A549 treated with DMSO at 1 μM for 4 hours (cell line): ENCODE measurements around the gene ZSCAN5A. TPM values are rescaled to one million over a fixed set of nuclear protein-coding genes. Genes with fewer than 3 reads are reported as not detected.

Experiments used
- total RNA-seq: library from RNA; stranded (reverse); fragments of 200-300 nt; extraction: Qiagen RNA extraction; gene quantifications from 5 replicates; pipeline ENCODE4 v1.2.3, GENCODE V29; 2022; ENCODE audit warnings: low read depth

ZSCAN5A gene, protein sequence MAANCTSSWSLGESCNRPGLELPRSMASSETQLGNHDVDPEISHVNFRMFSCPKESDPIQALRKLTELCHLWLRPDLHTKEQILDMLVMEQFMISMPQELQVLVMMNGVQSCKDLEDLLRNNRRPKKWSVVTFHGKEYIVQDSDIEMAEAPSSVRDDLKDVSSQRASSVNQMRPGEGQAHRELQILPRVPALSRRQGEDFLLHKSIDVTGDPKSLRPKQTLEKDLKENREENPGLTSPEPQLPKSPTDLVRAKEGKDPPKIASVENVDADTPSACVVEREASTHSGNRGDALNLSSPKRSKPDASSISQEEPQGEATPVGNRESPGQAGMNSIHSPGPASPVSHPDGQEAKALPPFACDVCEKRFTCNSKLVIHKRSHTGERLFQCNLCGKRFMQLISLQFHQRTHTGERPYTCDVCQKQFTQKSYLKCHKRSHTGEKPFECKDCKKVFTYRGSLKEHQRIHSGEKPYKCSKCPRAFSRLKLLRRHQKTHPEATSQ
- 7.0 to 12.2 TPM (median 8.2 TPM) in 5 replicates for total RNA-seq

DNA sequence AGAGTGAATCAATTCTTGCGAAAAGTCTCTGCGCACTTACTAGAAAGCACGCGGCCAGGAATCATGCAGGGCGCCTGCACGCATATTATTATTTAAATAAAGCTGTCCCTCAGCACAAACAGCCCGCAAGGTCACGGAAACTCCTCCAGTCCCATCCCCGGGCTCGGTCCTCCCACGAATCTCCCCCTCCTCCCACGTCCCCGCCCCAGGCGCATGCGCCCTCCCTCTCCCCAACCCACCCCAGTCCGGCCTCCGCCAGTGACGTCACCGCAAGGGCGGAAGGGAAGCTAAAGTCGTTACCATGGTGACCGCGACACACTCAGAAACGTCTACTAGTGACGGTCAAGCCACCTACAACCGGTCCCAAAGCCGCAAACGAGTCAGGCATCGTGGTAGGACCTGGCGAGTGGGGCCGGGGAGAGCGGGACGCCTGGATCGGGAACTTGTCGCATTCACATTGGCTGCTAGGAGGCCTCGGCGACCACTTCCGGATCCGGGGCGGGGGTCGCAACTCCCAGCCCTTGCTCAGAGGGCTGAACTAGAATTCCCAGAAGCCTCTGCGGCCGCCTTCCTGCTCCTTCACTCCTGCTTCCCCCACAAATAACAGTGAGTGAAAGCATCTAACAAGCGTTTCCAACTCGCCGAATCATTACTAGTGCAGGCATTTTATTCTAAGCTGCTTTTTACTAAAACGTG is at the start of gene ZSCAN5A:
Gene ZSCAN5A, minus strand, starts transcription at position 459 of the 696 bp plus-strand sequence. CDS start 89,793 bp downstream, outside the sequence.

DNA sequence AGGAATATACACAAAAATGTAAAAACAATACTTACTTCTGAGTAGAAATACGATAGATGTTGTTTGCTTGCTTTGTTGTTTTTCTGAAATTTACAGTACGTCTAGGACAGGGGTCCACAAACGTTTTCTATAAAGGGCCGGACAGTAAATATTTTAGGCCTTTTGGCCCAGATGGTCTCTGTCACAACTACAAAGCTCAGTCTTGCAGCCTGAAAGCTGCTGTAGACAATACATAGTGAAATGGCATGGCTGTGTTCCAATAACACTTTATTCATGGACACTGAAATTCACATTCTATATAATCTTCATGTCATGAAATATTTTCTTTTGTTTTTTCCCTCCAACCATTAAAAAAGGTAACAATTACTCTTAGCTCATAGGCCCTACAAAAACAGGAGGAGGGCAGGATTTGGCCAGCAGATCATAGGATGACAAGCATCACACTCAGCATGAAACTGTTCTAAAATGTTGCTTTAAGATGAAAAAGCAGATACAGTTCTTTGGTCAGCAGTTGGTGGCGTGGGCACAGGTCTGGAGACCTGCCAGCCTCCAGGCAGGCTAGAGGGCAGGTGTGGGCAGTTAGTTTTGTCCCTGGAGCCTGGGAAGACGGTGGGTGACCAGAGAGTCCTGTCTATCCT is 42.4 kb downstream of the ZSCAN5A start, which contains the start of gene EDDM13:
Gene EDDM13, plus strand, starts transcription at position 588 of the 638 bp plus-strand sequence. CDS start 87 bp downstream, outside the sequence.

DNA sequence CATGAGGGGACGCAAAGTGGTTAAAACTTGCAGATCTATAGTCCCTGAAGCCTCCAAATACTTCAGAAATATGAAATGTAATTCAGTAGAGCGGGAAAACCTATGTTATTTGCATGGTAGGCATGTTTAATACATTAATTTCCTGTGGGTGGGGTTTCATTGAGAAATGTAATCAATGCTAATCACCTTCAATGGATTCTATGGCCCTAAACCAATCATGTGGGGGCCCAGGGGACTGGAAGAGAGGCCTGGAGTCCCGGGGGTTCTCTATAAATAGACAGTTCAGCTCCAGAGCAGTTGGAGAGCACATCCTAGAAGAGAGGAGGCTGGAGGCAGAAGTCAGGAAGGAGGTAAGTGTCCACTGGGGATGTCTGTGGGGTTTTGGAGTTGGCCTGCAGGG is 112.7 kb downstream of the ZSCAN5A start, which contains the start of gene ZSCAN5C:
Gene ZSCAN5C, plus strand, starts transcription at position 301 of the 400 bp plus-strand sequence. CDS start 3,641 bp downstream, outside the sequence.

DNA sequence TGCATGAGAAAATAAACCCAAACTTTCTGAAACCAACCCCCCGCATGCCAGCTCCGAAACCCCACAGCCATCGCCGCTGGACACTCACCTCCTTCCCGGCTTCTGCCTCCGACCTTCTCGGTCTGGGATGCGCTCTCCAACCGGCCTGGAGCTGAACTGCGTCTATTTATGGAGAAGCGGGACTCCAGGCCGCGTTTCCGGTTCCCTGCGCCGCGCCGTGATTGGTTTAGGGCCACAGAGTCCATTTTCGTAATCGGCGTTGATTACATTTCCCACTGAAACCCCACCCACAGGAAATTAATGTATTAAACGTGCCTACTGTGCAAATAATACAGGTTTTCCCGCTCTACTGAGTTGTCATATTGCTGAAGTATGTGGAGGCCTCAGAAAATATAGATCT is 117.0 kb downstream of the ZSCAN5A start, which contains the start of gene ZSCAN5B:
Gene ZSCAN5B, minus strand, starts transcription at position 138 of the 400 bp plus-strand sequence. CDS start 4,731 bp downstream, outside the sequence.

DNA sequence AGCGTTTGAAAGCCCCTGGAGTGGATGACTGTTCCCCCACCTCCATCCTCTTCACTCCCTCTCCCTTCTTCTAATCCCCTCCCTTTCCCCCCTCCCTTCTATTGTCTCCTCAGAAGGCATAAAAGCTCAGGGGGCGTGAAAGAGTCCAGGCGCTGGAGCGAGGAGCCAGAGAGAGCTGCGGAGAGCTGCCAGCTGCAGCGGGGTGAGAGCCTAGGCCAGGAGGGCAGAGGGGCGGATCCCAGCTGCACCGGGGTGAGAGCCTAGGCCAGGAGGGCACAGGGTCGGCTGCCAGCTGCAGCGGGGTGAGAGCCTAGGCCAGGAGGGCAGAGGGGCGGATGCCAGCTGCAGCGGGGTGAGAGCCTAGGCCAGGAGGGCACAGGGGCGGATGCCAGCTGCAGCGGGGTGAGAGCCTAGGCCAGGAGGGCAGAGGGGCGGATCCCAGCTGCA is 138.8 kb downstream of the ZSCAN5A start, which contains the start of gene GALP:
Gene GALP, plus strand, starts transcription at position 148 of the 447 bp plus-strand sequence. CDS start 1,101 bp downstream, outside the sequence.

Other genes with a start within 250 kb of the ZSCAN5A start
- gene ZNF787, start 193.5 kb downstream of the ZSCAN5A start, total RNA-seq = 27.3 to 48.7 TPM (median 43.4 TPM) in 5 replicates
- 16.6 to 29.1 TPM (median 26.4 TPM) in 5 replicates for gene ZNF444, start 173.6 kb downstream of the ZSCAN5A start, total RNA-seq
- not detected in 5 replicates for gene GALP, start 138.8 kb downstream of the ZSCAN5A start, total RNA-seq
- 0.09 TPM in 1 of 5 replicates, not detected in the others for gene ZSCAN5B, start 117.1 kb downstream of the ZSCAN5A start, total RNA-seq
- not detected in 5 replicates for gene ZSCAN5C, start 112.6 kb downstream of the ZSCAN5A start, total RNA-seq
- gene EDDM13, start 42.1 kb downstream of the ZSCAN5A start, total RNA-seq = not detected in 5 replicates
- gene ZNF582, start 78.7 kb upstream of the ZSCAN5A start, total RNA-seq = 0.37 to 1.7 TPM (median 1.3 TPM) in 5 replicates
- 1.9 to 2.9 TPM (median 2.3 TPM) in 5 replicates for gene ZNF583, start 89.5 kb upstream of the ZSCAN5A start, total RNA-seq
- gene ZNF667, start 162.5 kb upstream of the ZSCAN5A start, total RNA-seq = not detected in 5 replicates
- gene ZNF471, start 193.0 kb upstream of the ZSCAN5A start, total RNA-seq = 0.03 to 0.08 TPM (median 0.05 TPM) in 4 of 5 replicates, not detected in the other
- 2.8 to 5.0 TPM (median 4.0 TPM) in 5 replicates for gene ZFP28, start 224.1 kb upstream of the ZSCAN5A start, total RNA-seq